CD4-positive, CD25-positive, alpha-beta regulatory T cell (primary cell): Measurements from ENCODE around the gene DNAH9. TPM values are rescaled to one million over a fixed set of nuclear protein-coding genes. Genes with fewer than 3 reads are reported as not detected.

ENCODE experiments used
- ATAC-seq, 2 donors: fragments of 150-1000 bp; cut with Tn5 transposase; one replicate each; pipeline ENCODE4 v1.10.0; 2021; ENCODE audit warnings: low read depth in 2 of 2, moderate number of reproducible peaks in 2 of 2, moderate library complexity in 1 of 2
- DNase-seq, 3 donors: peaks; one replicate each; pipeline versions ENCODE4 v3.0.0 to v3.0.0-alpha.2; 2012 to 2022; ENCODE audit warnings: mixed read lengths in 1 of 3
- H3K27ac ChIP-seq: one replicate; pipeline ENCODE4 v1.7.0; 2013; ENCODE audit warnings: mild to moderate bottlenecking, low read length; ENCODE audit not compliant: insufficient read depth, poor library complexity, severe bottlenecking
- H3K27me3 ChIP-seq: one replicate; pipeline ENCODE4 v1.7.0; 2013; ENCODE audit warnings: low read length; ENCODE audit not compliant: control insufficient read depth, insufficient read depth
- H3K36me3 ChIP-seq: one replicate; pipeline ENCODE4 v1.7.0; 2013; ENCODE audit warnings: mild to moderate bottlenecking, low read length, moderate library complexity; ENCODE audit not compliant: control insufficient read depth, insufficient read depth
- H3K4me1 ChIP-seq: 2 replicates; pipeline ENCODE4 v1.7.0; 2013; ENCODE audit warnings: mild to moderate bottlenecking, low read length; ENCODE audit not compliant: insufficient read depth, control insufficient read depth, poor library complexity, severe bottlenecking
- H3K4me3 ChIP-seq: one replicate; pipeline ENCODE4 v1.7.0; 2013; ENCODE audit warnings: low read depth, mild to moderate bottlenecking, low read length, moderate library complexity
- H3K9me3 ChIP-seq, 2 experiments: 1 replicate in 1 of 2; 2 replicates in 1 of 2; pipeline ENCODE4 v1.7.0; 2013; ENCODE audit warnings: low read length in 2 of 2, mild to moderate bottlenecking in 1 of 2, moderate library complexity in 1 of 2; ENCODE audit not compliant: control insufficient read depth in 2 of 2
- H3K27ac Mint-ChIP-seq, 3 donors: one replicate each; pipeline ENCODE4 v1.8.0; 2020 to 2022; ENCODE audit warnings: mild to moderate bottlenecking in 3 of 3, mixed read lengths in 3 of 3, moderate library complexity in 2 of 3
- H3K27me3 Mint-ChIP-seq: one replicate; pipeline ENCODE4 v1.8.0; 2022; ENCODE audit warnings: mild to moderate bottlenecking, mixed read lengths
- H3K36me3 Mint-ChIP-seq: one replicate; pipeline ENCODE4 v1.8.0; 2020; ENCODE audit warnings: mixed read lengths
- H3K4me1 Mint-ChIP-seq, 4 donors: one replicate each; pipeline ENCODE4 v1.8.0; 2020 to 2022; ENCODE audit warnings: mixed read lengths in 4 of 4, mild to moderate bottlenecking in 1 of 4
- H3K4me3 Mint-ChIP-seq, 4 donors: one replicate each; pipeline ENCODE4 v1.8.0; 2020 to 2022; ENCODE audit warnings: mild to moderate bottlenecking in 4 of 4, mixed read lengths in 4 of 4, moderate library complexity in 3 of 4
- H3K9me3 Mint-ChIP-seq, 7 donors: one replicate each; pipeline ENCODE4 v1.8.0; 2020 to 2022; ENCODE audit warnings: mixed read lengths in 7 of 7, mild to moderate bottlenecking in 3 of 7, moderate library complexity in 2 of 7
- polyA plus RNA-seq, 4 donors: library from polyadenylated mRNA; unstranded; fragments of 300-500 nt; fragmentation: Illumina TruSeq; gene quantifications; one replicate each; pipeline ENCODE4 v1.2.3, GENCODE V29; 2021
- total RNA-seq: library from RNA; stranded (reverse); gene quantifications from one replicate; pipeline ENCODE4 v1.2.3, GENCODE V29; 2022

DNAH9 gene
- total and polyA plus RNA-seq, 5 donors from 2014 or later, result not detected

- H3K36me3 ChIP-seq, result no peaks in the 10 kb centered on the region
- DNase-seq, result no peak
- Mint-ChIP-seq H3K4me3 (no peak overlapping the region), H3K27ac (no peak overlapping the region), H3K27me3 (no peaks in the 10 kb centered on the region), H3K4me1 (no peaks in the 10 kb centered on the region), H3K9me3 (peaks cover 0 to 10% (median 3%) of the 10 kb centered on the region in 7 donors), H3K36me3 (no peaks in the 10 kb centered on the region)
- H3K4me3 ChIP-seq, result no peak overlapping the region
- no peaks in the 10 kb centered on the region for H3K27me3 ChIP-seq
- no peak for ATAC-seq
- H3K4me1 ChIP-seq, result no peaks in the 10 kb centered on the region
- no peak overlapping the region for H3K27ac ChIP-seq
- H3K9me3 ChIP-seq, result no peaks in the 10 kb centered on the region
Measured at GRCh38 chr17:11557727-11558452, 40.4 kb upstream of the DNAH9 start.

- ATAC-seq (no peak), DNase-seq (no peak)
- H3K4me1 ChIP-seq, result no peaks in the 10 kb centered on the region
- no peak overlapping the region for H3K4me3 ChIP-seq
- H3K27ac ChIP-seq, result no peak overlapping the region
- H3K27me3 ChIP-seq, result no peaks in the 10 kb centered on the region
- Mint-ChIP-seq H3K27me3 (no peaks in the 10 kb centered on the region), H3K27ac (no peak overlapping the region), H3K4me1 (no peaks in the 10 kb centered on the region), H3K9me3 (peaks cover 0 to 10% (median 3%) of the 10 kb centered on the region in 7 donors), H3K4me3 (no peak overlapping the region), H3K36me3 (no peaks in the 10 kb centered on the region)
- no peaks in the 10 kb centered on the region for H3K36me3 ChIP-seq
- no peaks in the 10 kb centered on the region for H3K9me3 ChIP-seq
Measured at GRCh38 chr17:11558681-11559234, 39.5 kb upstream of the DNAH9 start.

- ATAC-seq, result no peak
- Histone ChIP-seq H3K36me3 (no peaks in the 10 kb centered on the region), H3K9me3 (no peaks in the 10 kb centered on the region), H3K27me3 (no peaks in the 10 kb centered on the region), H3K27ac (no peak overlapping the region), H3K4me3 (no peak overlapping the region), H3K4me1 (no peaks in the 10 kb centered on the region)
- no peak for DNase-seq
- no peak overlapping the region for H3K4me3 Mint-ChIP-seq
- H3K36me3 Mint-ChIP-seq, result no peaks in the 10 kb centered on the region
- H3K4me1 Mint-ChIP-seq, result no peaks in the 10 kb centered on the region
- peaks cover 0 to 10% (median 3%) of the 10 kb centered on the region in 7 donors for H3K9me3 Mint-ChIP-seq
- no peak overlapping the region for H3K27ac Mint-ChIP-seq
- H3K27me3 Mint-ChIP-seq, result no peaks in the 10 kb centered on the region
Measured at GRCh38 chr17:11559601-11560000, 38.7 kb upstream of the DNAH9 start.

GRCh38 chr17:11561281-11561680 lies 37.0 kb upstream of the DNAH9 start:
- H3K4me1 Mint-ChIP-seq, result no peaks in the 10 kb centered on the region
- no peaks in the 10 kb centered on the region for H3K36me3 Mint-ChIP-seq
- ATAC-seq, result no peak

GRCh38 chr17:11561702-11562101 lies 36.6 kb upstream of the DNAH9 start:
- Histone ChIP-seq H3K9me3 (no peaks in the 10 kb centered on the region), H3K4me1 (no peaks in the 10 kb centered on the region), H3K27me3 (no peaks in the 10 kb centered on the region), H3K36me3 (no peaks in the 10 kb centered on the region), H3K4me3 (no peak overlapping the region), H3K27ac (no peak overlapping the region)
- Mint-ChIP-seq H3K4me1 (no peaks in the 10 kb centered on the region), H3K27ac (no peak overlapping the region), H3K36me3 (no peaks in the 10 kb centered on the region), H3K9me3 (peaks cover 0 to 6% (median 3%) of the 10 kb centered on the region in 7 donors), H3K4me3 (no peak overlapping the region), H3K27me3 (no peaks in the 10 kb centered on the region)
- ATAC-seq (no peak), DNase-seq (no peak)

More at GRCh38 chr17:11561281-11561680, 37.0 kb upstream of the DNAH9 start:
- Histone ChIP-seq H3K4me1 (no peaks in the 10 kb centered on the region), H3K27me3 (no peaks in the 10 kb centered on the region), H3K9me3 (no peaks in the 10 kb centered on the region), H3K36me3 (no peaks in the 10 kb centered on the region), H3K4me3 (no peak overlapping the region), H3K27ac (no peak overlapping the region)
- Mint-ChIP-seq H3K9me3 (peaks cover 0 to 6% (median 3%) of the 10 kb centered on the region in 7 donors), H3K4me3 (no peak overlapping the region), H3K27ac (no peak overlapping the region), H3K27me3 (no peaks in the 10 kb centered on the region)
- DNase-seq, result no peak

GRCh38 chr17:11564589-11565380 lies 33.5 kb upstream of the DNAH9 start:
- ATAC-seq (no peak), DNase-seq (no peak)
- Mint-ChIP-seq H3K27me3 (no peaks in the 10 kb centered on the region), H3K27ac (no peak overlapping the region), H3K9me3 (peaks cover 2 to 9% (median 6%) of the 10 kb centered on the region in 7 donors), H3K4me1 (no peaks in the 10 kb centered on the region), H3K4me3 (no peak overlapping the region), H3K36me3 (no peaks in the 10 kb centered on the region)
- H3K4me1 ChIP-seq, result no peaks in the 10 kb centered on the region
- no peak overlapping the region for H3K27ac ChIP-seq
- H3K4me3 ChIP-seq, result no peak overlapping the region
- H3K27me3 ChIP-seq, result no peaks in the 10 kb centered on the region
- H3K9me3 ChIP-seq, result no peaks in the 10 kb centered on the region
- H3K36me3 ChIP-seq, result no peaks in the 10 kb centered on the region

- H3K36me3 Mint-ChIP-seq, result no peaks in the 10 kb centered on the region
- no peaks in the 10 kb centered on the region for H3K4me1 ChIP-seq
- H3K4me1 Mint-ChIP-seq, result no peaks in the 10 kb centered on the region
- no peak overlapping the region for H3K27ac Mint-ChIP-seq
- no peak overlapping the region for H3K4me3 ChIP-seq
- ATAC-seq (no peak), DNase-seq (no peak)
- H3K9me3 Mint-ChIP-seq, result peaks cover 2 to 9% (median 7%) of the 10 kb centered on the region in 7 donors
- no peaks in the 10 kb centered on the region for H3K9me3 ChIP-seq
- no peaks in the 10 kb centered on the region for H3K27me3 Mint-ChIP-seq
- H3K27ac ChIP-seq, result no peak overlapping the region
- no peaks in the 10 kb centered on the region for H3K36me3 ChIP-seq
- no peak overlapping the region for H3K4me3 Mint-ChIP-seq
- H3K27me3 ChIP-seq, result no peaks in the 10 kb centered on the region
Measured at GRCh38 chr17:11565591-11565990, 32.7 kb upstream of the DNAH9 start.
